Fibroblast of the aortic adventitia (primary cell): ENCODE results near the gene CYP4F12. TPM values are rescaled to one million over a fixed set of nuclear protein-coding genes. Genes with fewer than 3 reads are reported as not detected.
"Not testable (repeated sequence)": the region's sequence is repeated elsewhere in the genome, so short reads cannot be mapped to it uniquely, and the experiment has no call there.

Experiments
- DNase-seq: peaks from one replicate; pipeline ENCODE4 v3.0.0-alpha.2; 2010; ENCODE audit warnings: low read depth
- H3K4me3 ChIP-seq: 2 replicates; pipeline ENCODE4 v1.5.1; 2011; ENCODE audit warnings: low read depth, mild to moderate bottlenecking, control low read depth, low read length, moderate library complexity
- total RNA-seq: library from RNA; depleted of rRNA; stranded (reverse); fragments of >200 nt; gene quantifications from 2 replicates; pipeline ENCODE4 v1.2.3, GENCODE V29; 2012; ENCODE audit warnings: low replicate concordance
- TF ChIP-seq, protein P1 (sequence below): IDR thresholded peaks from 2 replicates; pipeline ENCODE4 v1.5.1; 2011; ENCODE audit warnings: mild to moderate bottlenecking, low read length, control low read depth, inconsistent platforms; ENCODE audit not compliant: insufficient read depth

The CYP4F12 gene
- total RNA-seq, 1 donor: not detected

DNA sequence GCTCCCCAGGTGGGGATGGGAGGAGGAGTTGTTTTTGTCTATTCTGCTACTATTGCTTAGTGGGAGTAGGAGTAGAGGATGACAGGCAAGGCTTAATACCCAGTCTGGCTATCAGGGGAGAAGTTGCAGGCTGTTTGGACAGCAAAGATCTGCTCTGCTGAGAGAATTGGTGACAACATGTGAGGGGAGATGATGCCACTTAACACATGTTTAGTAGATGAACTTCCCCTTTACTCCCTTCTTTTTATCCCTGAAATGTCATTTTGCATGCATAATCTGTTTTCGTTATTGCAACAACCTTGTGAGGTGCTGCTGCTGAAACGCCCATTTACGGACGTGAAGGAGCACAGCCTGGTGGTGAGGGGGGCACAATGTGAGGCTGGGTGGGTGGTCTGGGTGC, 3.0 kb upstream of the CYP4F12 start:
- TF ChIP-seq, protein P1, sequence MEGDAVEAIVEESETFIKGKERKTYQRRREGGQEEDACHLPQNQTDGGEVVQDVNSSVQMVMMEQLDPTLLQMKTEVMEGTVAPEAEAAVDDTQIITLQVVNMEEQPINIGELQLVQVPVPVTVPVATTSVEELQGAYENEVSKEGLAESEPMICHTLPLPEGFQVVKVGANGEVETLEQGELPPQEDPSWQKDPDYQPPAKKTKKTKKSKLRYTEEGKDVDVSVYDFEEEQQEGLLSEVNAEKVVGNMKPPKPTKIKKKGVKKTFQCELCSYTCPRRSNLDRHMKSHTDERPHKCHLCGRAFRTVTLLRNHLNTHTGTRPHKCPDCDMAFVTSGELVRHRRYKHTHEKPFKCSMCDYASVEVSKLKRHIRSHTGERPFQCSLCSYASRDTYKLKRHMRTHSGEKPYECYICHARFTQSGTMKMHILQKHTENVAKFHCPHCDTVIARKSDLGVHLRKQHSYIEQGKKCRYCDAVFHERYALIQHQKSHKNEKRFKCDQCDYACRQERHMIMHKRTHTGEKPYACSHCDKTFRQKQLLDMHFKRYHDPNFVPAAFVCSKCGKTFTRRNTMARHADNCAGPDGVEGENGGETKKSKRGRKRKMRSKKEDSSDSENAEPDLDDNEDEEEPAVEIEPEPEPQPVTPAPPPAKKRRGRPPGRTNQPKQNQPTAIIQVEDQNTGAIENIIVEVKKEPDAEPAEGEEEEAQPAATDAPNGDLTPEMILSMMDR: no peak
- no peak overlapping the region for H3K4me3 ChIP-seq
- DNase-seq: no peak

DNA sequence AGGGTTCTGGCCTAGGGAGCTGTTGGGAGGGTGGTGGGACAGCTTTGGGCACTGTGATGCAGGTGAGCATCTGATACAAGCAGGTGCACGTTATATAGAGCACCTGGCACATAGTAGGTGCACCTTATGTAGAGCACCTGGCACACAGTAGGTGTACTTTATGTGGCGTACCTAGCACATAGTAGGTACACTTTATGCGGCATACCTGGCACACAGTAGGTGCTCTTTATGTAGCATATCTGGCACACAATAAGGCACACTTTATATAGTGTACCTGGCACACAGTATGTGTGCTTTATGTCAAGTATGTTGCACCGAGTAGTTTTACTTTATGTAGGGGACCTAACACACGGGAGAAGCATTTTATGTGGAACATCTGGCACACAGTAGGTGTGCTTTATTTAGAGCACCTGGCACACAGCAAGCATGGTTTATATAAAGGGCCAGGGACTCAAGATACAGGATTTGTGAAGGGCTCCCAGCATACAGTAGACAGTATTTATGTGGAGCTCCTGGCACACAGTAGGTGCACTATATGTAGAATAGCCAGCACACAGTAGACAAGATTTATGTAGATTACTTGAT, 1.6 kb upstream of the CYP4F12 start:
- DNase-seq: no peak
- TF ChIP-seq, protein P1: no peak
- no peak overlapping the region for H3K4me3 ChIP-seq

DNA sequence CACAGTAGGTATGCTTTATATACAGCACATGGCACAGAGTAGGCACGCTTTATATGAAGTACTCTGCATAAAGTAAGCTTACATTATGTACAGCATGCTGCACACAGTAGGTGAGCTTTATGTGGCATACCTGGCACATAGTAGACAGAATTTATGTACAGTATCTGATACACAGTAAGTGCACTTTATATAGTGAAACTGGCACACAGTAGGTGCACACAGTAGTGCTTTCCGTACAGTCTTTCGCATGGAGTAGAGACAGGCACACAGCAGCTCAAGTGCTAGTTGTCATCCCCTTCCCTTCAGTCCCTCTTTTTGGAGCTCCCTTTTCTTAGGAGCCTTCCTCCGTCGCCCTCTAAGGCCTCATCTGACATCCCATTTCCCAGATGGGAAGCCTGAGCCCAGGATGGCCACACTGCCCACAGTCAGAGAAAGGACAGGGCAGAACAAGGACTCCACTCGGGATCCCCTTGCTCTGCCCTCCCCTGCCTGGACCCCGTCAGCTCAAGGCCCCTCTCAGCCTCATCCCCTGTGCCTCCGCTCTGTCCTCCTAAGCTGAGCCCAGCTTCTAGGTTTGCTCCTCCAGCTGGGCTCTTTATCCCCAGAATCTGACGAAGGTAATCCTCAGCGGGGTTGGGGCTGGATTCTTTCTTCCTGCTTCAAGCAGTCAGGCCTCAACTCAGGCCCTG, 852 bp upstream of the CYP4F12 start:
- TF ChIP-seq, protein P1: no peak
- no peak for DNase-seq
- H3K4me3 ChIP-seq: no peak overlapping the region

DNA sequence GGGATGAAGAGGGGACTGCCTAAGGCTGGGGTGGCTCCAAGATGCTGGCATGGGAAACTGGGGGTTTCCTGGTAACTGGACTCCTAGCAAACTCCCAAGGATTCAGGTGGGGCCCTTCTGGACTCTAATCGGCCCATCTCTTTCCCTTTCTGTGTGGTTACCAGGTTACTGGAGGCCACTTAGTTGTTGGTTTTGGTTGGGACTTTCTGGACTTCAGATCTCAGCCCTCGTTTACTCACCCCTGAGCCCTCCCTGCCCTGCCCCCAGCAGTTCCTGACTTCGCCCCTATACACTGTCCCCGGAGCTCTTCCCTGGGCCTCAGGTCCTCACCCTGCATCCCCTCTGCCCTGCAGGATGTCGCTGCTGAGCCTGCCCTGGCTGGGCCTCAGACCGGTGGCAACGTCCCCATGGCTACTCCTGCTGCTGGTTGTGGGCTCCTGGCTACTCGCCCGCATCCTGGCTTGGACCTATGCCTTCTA, 328 bp downstream of the CYP4F12 start:
- TF ChIP-seq, protein P1: no peak
- no peak for DNase-seq
- H3K4me3 ChIP-seq: no peak overlapping the region

DNA sequence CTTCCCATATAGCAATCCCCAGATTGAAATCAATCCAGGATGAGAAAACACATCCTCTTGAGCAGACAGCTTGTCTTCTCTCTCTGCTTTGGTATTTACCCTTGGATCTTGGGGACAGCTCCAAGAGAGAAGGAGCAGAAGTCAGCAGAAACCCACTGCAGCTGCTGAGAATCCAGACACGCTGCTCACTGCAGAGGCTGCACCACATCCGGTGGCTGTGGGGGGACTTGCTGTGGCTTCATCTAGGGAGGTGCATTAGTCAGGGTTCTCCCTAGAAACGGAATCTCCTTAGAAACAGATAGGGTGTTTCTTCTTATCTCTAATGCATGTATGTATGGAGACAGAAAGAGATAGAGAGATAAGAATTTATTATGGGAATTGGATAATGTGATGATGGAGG, 2.7 kb downstream of the CYP4F12 start:
- H3K4me3 ChIP-seq: no peak overlapping the region
- TF ChIP-seq, protein P1: no peak

DNA sequence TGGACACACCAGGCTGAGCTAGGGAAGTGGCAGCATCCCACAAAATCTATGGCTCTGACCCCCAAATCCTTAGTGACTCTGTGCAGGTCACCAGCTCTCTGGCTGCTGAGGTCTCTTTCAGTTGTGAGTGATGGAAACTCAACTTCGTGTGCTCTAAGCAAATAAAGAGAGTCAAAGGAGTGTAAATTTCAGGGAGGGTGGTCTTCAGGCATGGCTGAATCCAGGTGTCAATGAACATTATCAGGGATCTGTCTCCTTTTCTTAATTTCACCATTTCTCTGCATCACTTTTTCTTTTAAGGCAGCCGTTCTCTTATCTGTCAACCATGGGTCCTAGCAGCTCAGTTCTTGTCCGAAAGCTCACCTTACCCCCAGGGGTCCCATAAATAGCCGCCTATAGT, 6.2 kb downstream of the CYP4F12 start:
- DNase-seq: no peak
- H3K4me3 ChIP-seq: no peak overlapping the region
- TF ChIP-seq, protein P1: no peak

More for the DNA sequence above, 2.7 kb downstream of the CYP4F12 start:
- no peak for DNase-seq

DNA sequence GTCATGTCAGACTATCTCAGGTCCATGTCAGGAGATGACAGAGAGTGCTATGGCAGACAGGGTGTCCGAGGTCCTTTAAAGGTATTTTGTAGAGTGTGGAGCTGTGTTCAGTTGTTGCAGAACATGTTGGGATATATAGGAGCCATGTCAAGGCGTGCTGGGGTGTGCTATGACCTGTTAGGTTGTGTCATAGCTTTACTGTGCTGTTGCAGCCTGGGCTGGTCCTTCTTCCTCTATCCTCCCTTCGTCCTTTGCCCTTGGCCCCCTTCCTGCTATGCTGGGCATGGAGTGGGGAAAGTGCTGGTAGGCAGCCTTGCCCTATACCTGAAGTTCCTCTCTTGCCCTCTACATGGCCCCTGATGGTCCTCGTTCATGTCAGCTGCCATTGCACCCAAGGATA, 7.0 kb downstream of the CYP4F12 start:
- not testable (repeated sequence) for H3K4me3 ChIP-seq, DNase-seq
